RWPE2 (cell line): ENCODE data around the gene KAT8.
A peak's percentile ranks its signal among the peaks of the same experiment; 100 is the strongest.

Experiments
- ATAC-seq: fragments of 200-7000 bp; cut with Tn5 transposase; 3 replicates; pipeline ENCODE4 v1.9.1; 2021; ENCODE audit warnings: low read depth
- DNase-seq: peaks from one replicate; pipeline ENCODE4 v3.0.0-alpha.2; 2020; ENCODE audit warnings: low spot score
- H3K27ac ChIP-seq: fragments of 450-650 bp; 2 replicates; pipeline ENCODE4 v1.5.1; 2017; ENCODE audit warnings: mild to moderate bottlenecking; ENCODE audit not compliant: poor library complexity, severe bottlenecking
- H3K27me3 ChIP-seq: fragments of 250-450 bp; sonication (Bioruptor Pico); 2 replicates; pipeline ENCODE4 v1.5.1; 2021; ENCODE audit warnings: mild to moderate bottlenecking, moderate library complexity; ENCODE audit not compliant: insufficient read depth, poor library complexity, severe bottlenecking
- H3K36me3 ChIP-seq: fragments of 250-450 bp; sonication (Bioruptor Pico); 2 replicates; pipeline ENCODE4 v1.5.1; 2020; ENCODE audit warnings: low read depth, mild to moderate bottlenecking, moderate library complexity
- H3K4me1 ChIP-seq: fragments of 250-450 bp; sonication (Bioruptor Pico); 2 replicates; pipeline ENCODE4 v1.5.1; 2021; ENCODE audit warnings: mild to moderate bottlenecking, moderate library complexity; ENCODE audit not compliant: insufficient read depth, poor library complexity, severe bottlenecking
- H3K4me3 ChIP-seq: fragments of 250-450 bp; sonication (Bioruptor Pico); 2 replicates; pipeline ENCODE4 v1.5.1; 2021; ENCODE audit warnings: mild to moderate bottlenecking, moderate library complexity; ENCODE audit not compliant: severe bottlenecking
- H3K9me3 ChIP-seq: fragments of 250-450 bp; sonication (Bioruptor Pico); 2 replicates; pipeline ENCODE4 v1.5.1; 2021; ENCODE audit warnings: mild to moderate bottlenecking, moderate library complexity; ENCODE audit not compliant: severe bottlenecking
- CTCF ChIP-seq: fragments of 450-650 bp; IDR thresholded peaks from one replicate; pipeline ENCODE4 v1.5.1; 2017; ENCODE audit warnings: mild to moderate bottlenecking, moderate library complexity; ENCODE audit not compliant: poor library complexity, severe bottlenecking

The KAT8 gene

GRCh38 chr16:31073970-31074813, 43.3 kb upstream of the KAT8 start, which contains the start of the genes ZNF646 and ZNF668:
Gene ZNF646, plus strand, starts transcription at chr16:31074422. Its CDS starts 1,903 bp downstream, at chr16:31076325.
Gene ZNF668, minus strand, starts transcription at chr16:31074240. Its CDS starts 9,781 bp downstream, at chr16:31064459.
- H3K4me3 ChIP-seq: peak within 1 kb of the TSS; percentile 94
- TF ChIP-seq CTCF: no peak
- H3K4me1 ChIP-seq: peaks cover 6% of the 10 kb centered on the region
- no peaks in the 10 kb centered on the region for H3K27me3 ChIP-seq
- peak; percentile 80 for ATAC-seq
- peak within 1 kb of the TSS; percentile 79 for H3K27ac ChIP-seq
- H3K9me3 ChIP-seq: no peaks in the 10 kb centered on the region
- H3K36me3 ChIP-seq: peaks cover 21% of the 10 kb centered on the region
- peak; percentile 99 for DNase-seq

GRCh38 chr16:31074814-31075183, 42.7 kb upstream of the KAT8 start:
- DNase-seq (no peak), ATAC-seq (no peak)
- Histone ChIP-seq H3K36me3 (peaks cover 25% of the 10 kb centered on the region), H3K4me1 (peaks cover 6% of the 10 kb centered on the region), H3K27me3 (no peaks in the 10 kb centered on the region), H3K9me3 (no peaks in the 10 kb centered on the region), H3K27ac (peak overlapping the region; percentile 79), H3K4me3 (peak overlapping the region; percentile 94)
- no peak for TF ChIP-seq CTCF

- ATAC-seq: no peak
- TF ChIP-seq CTCF: no peak
- no peak overlapping the region for H3K4me3 ChIP-seq
- no peaks in the 10 kb centered on the region for H3K27me3 ChIP-seq
- peak; percentile 57 for DNase-seq
- H3K9me3 ChIP-seq: no peaks in the 10 kb centered on the region
- peaks cover 6% of the 10 kb centered on the region for H3K4me1 ChIP-seq
- H3K36me3 ChIP-seq: peaks cover 40% of the 10 kb centered on the region
- H3K27ac ChIP-seq: no peak overlapping the region
These were observed 41.1 kb upstream of the KAT8 start for GRCh38 chr16:31076319-31076718.

GRCh38 chr16:31077024-31077423, 40.4 kb upstream of the KAT8 start:
- no peak overlapping the region for H3K4me3 ChIP-seq
- H3K9me3 ChIP-seq: no peaks in the 10 kb centered on the region
- DNase-seq: peak; percentile 49
- peaks cover under 1% of the 10 kb centered on the region for H3K4me1 ChIP-seq
- no peak overlapping the region for H3K27ac ChIP-seq
- H3K27me3 ChIP-seq: no peaks in the 10 kb centered on the region
- ATAC-seq: no peak
- H3K36me3 ChIP-seq: peaks cover 45% of the 10 kb centered on the region
- TF ChIP-seq CTCF: no peak
